ENCODE results near the gene RSPH3.
"Not testable (repeated sequence)": the region's sequence is repeated elsewhere in the genome, so short reads cannot be mapped to it uniquely, and the experiment has no call there.

The RSPH3 gene

GRCh38 chr6:158970640-158971275, 29.2 kb downstream of the RSPH3 start:
- H3K9me3 Mint-ChIP-seq = peaks cover 10% of the 10 kb centered on the region
- ATAC-seq = no peak
- no peak overlapping the region for H3K27ac Mint-ChIP-seq
- no peaks in the 10 kb centered on the region for H3K4me1 Mint-ChIP-seq
- DNase-seq (ENCODE audit: low spot score in 2 of 2) = no peak
- H3K4me3 Mint-ChIP-seq = no peak overlapping the region
- no peaks in the 10 kb centered on the region for H3K36me3 Mint-ChIP-seq

- H3K4me1 Mint-ChIP-seq = no peaks in the 10 kb centered on the region
- no peak overlapping the region for H3K4me3 Mint-ChIP-seq
- H3K9me3 Mint-ChIP-seq = peaks cover 10% of the 10 kb centered on the region
- H3K36me3 Mint-ChIP-seq = no peaks in the 10 kb centered on the region
- ATAC-seq = no peak
- DNase-seq (ENCODE audit: low spot score in 2 of 2) = no peak
- H3K27ac Mint-ChIP-seq = no peak overlapping the region
These were observed 30.9 kb downstream of the RSPH3 start for GRCh38 chr6:158969148-158969547.

GRCh38 chr6:158963020-158963808, 36.8 kb downstream of the RSPH3 start:
- no peaks in the 10 kb centered on the region for H3K36me3 Mint-ChIP-seq
- no peak overlapping the region for H3K4me3 Mint-ChIP-seq
- H3K4me1 Mint-ChIP-seq = no peaks in the 10 kb centered on the region
- ATAC-seq (no peak), DNase-seq (ENCODE audit: low spot score in 2 of 2) (no peak)
- H3K9me3 Mint-ChIP-seq = peaks cover 5% of the 10 kb centered on the region
- no peak overlapping the region for H3K27ac Mint-ChIP-seq

GRCh38 chr6:158962371-158962770, 37.6 kb downstream of the RSPH3 start:
- no peak overlapping the region for H3K27ac Mint-ChIP-seq
- H3K4me1 Mint-ChIP-seq = no peaks in the 10 kb centered on the region
- no peak overlapping the region for H3K4me3 Mint-ChIP-seq
- peaks cover 2% of the 10 kb centered on the region for H3K9me3 Mint-ChIP-seq
- H3K36me3 Mint-ChIP-seq = no peaks in the 10 kb centered on the region
- DNase-seq (ENCODE audit: low spot score in 2 of 2) = no peak
- ATAC-seq = no peak

- H3K27ac Mint-ChIP-seq = no peak overlapping the region
- H3K36me3 Mint-ChIP-seq = no peaks in the 10 kb centered on the region
- H3K9me3 Mint-ChIP-seq = no peaks in the 10 kb centered on the region
- ATAC-seq (no peak), DNase-seq (ENCODE audit: low spot score in 2 of 2) (no peak)
- no peak overlapping the region for H3K4me3 Mint-ChIP-seq
- H3K4me1 Mint-ChIP-seq = no peaks in the 10 kb centered on the region
These were observed 40.0 kb downstream of the RSPH3 start for GRCh38 chr6:158960026-158960425.

GRCh38 chr6:158959552-158959951, 40.5 kb downstream of the RSPH3 start:
- Mint-ChIP-seq H3K27ac (no peak overlapping the region), H3K36me3 (no peaks in the 10 kb centered on the region), H3K4me1 (no peaks in the 10 kb centered on the region), H3K4me3 (no peak overlapping the region), H3K9me3 (no peaks in the 10 kb centered on the region)
- ATAC-seq (no peak), DNase-seq (ENCODE audit: low spot score in 2 of 2) (no peak)

- DNase-seq (ENCODE audit: low spot score in 2 of 2) = no peak
- H3K36me3 Mint-ChIP-seq = no peaks in the 10 kb centered on the region
- peak; percentile 54 for ATAC-seq
These were observed 41.3 kb downstream of the RSPH3 start for GRCh38 chr6:158958504-158959386.

GRCh38 chr6:158955255-158955654, 44.7 kb downstream of the RSPH3 start:
- Mint-ChIP-seq H3K36me3 (no peaks in the 10 kb centered on the region), H3K4me1 (no peaks in the 10 kb centered on the region), H3K27ac (no peak overlapping the region), H3K4me3 (no peak overlapping the region), H3K9me3 (no peaks in the 10 kb centered on the region)
- DNase-seq (ENCODE audit: low spot score in 2 of 2) (no peak), ATAC-seq (no peak)

More at GRCh38 chr6:158958504-158959386, 41.3 kb downstream of the RSPH3 start:
- Mint-ChIP-seq H3K4me1 (no peaks in the 10 kb centered on the region), H3K9me3 (no peaks in the 10 kb centered on the region), H3K27ac (no peak overlapping the region), H3K4me3 (no peak overlapping the region)

- no peak for ATAC-seq
- Mint-ChIP-seq H3K36me3 (no peaks in the 10 kb centered on the region), H3K4me1 (no peaks in the 10 kb centered on the region), H3K9me3 (no peaks in the 10 kb centered on the region), H3K4me3 (no peak overlapping the region), H3K27ac (no peak overlapping the region)
- no peak for DNase-seq (ENCODE audit: low spot score in 2 of 2)
These were observed 45.2 kb downstream of the RSPH3 start for GRCh38 chr6:158954753-158955152.

- ATAC-seq; H3K4me1 Mint-ChIP-seq; DNase-seq (ENCODE audit: low spot score in 2 of 2); H3K36me3 Mint-ChIP-seq; H3K9me3 Mint-ChIP-seq; H3K27ac Mint-ChIP-seq; H3K4me3 Mint-ChIP-seq: not testable (repeated sequence)
These were observed 48.0 kb downstream of the RSPH3 start for GRCh38 chr6:158952011-158952410.

GRCh38 chr6:158951565-158951964, 48.4 kb downstream of the RSPH3 start:
- not testable (repeated sequence) for ATAC-seq; DNase-seq (ENCODE audit: low spot score in 2 of 2); H3K9me3 Mint-ChIP-seq; H3K27ac Mint-ChIP-seq; H3K36me3 Mint-ChIP-seq; H3K4me1 Mint-ChIP-seq; H3K4me3 Mint-ChIP-seq

GRCh38 chr6:158947284-158947683, 52.7 kb downstream of the RSPH3 start:
- Mint-ChIP-seq H3K4me3 (no peak overlapping the region), H3K36me3 (no peaks in the 10 kb centered on the region), H3K27ac (no peak overlapping the region), H3K9me3 (peaks cover 5% of the 10 kb centered on the region), H3K4me1 (no peaks in the 10 kb centered on the region)
- DNase-seq (ENCODE audit: low spot score in 2 of 2) = no peak
- no peak for ATAC-seq

GRCh38 chr6:158943380-158944032, 56.5 kb downstream of the RSPH3 start:
- Mint-ChIP-seq H3K36me3 (no peaks in the 10 kb centered on the region), H3K4me1 (peaks cover 16% of the 10 kb centered on the region), H3K4me3 (no peak overlapping the region), H3K9me3 (peaks cover 5% of the 10 kb centered on the region), H3K27ac (no peak overlapping the region)
- DNase-seq (ENCODE audit: low spot score in 2 of 2) = no peak
- ATAC-seq = no peak

- Mint-ChIP-seq H3K9me3 (peaks cover 5% of the 10 kb centered on the region), H3K4me1 (peaks cover 16% of the 10 kb centered on the region), H3K4me3 (no peak overlapping the region), H3K36me3 (no peaks in the 10 kb centered on the region), H3K27ac (no peak overlapping the region)
- ATAC-seq (no peak), DNase-seq (ENCODE audit: low spot score in 2 of 2) (no peak)
These were observed 57.7 kb downstream of the RSPH3 start for GRCh38 chr6:158942349-158942748.

GRCh38 chr6:158941246-158941645, 58.8 kb downstream of the RSPH3 start:
- H3K36me3 Mint-ChIP-seq = no peaks in the 10 kb centered on the region
- H3K9me3 Mint-ChIP-seq = peaks cover 5% of the 10 kb centered on the region
- DNase-seq (ENCODE audit: low spot score in 2 of 2) (no peak), ATAC-seq (no peak)
- no peak overlapping the region for H3K27ac Mint-ChIP-seq
- peaks cover 16% of the 10 kb centered on the region for H3K4me1 Mint-ChIP-seq
- H3K4me3 Mint-ChIP-seq = no peak overlapping the region

Data from stimulated activated effector memory CD8-positive, alpha-beta T cell treated with anti-CD3 and anti-CD28 coated beads, Interleukin-12 subunit alpha, Interleukin-12 subunit beta, amount 100 ng/mL, for 72 hours (primary cell).